GM12891 (cell line): Measurements from ENCODE around the gene AHNAK2.

ENCODE experiments used
- DNase-seq: peaks from one replicate; pipeline ENCODE4 v3.0.0; 2011; ENCODE audit warnings: low spot score; ENCODE audit not compliant: insufficient read length
- FAIRE-seq: peaks from 2 replicates; lab custom pipeline; 2011; peaks lifted over from hg19 to GRCh38; lab: Jason Lieb, UNC
- PAX5 ChIP-seq: IDR thresholded peaks from 2 replicates; pipeline ENCODE4 v1.6.1; 2011; ENCODE audit warnings: low read length, moderate library complexity, mild to moderate bottlenecking; ENCODE audit not compliant: insufficient read depth, severe bottlenecking
- POLR2A ChIP-seq: IDR thresholded peaks from 2 replicates; pipeline ENCODE4 v1.6.1; 2011; ENCODE audit warnings: low read depth, low read length, control low read depth
- POLR2AphosphoS5 ChIP-seq: IDR thresholded peaks from 2 replicates; pipeline ENCODE4 v1.6.1; 2011; ENCODE audit warnings: low read depth, low read length, control low read depth
- POU2F2 ChIP-seq: IDR thresholded peaks from 2 replicates; pipeline ENCODE4 v1.6.1; 2011; ENCODE audit warnings: low read depth, mild to moderate bottlenecking, control low read depth, low read length, moderate library complexity
- SPI1 ChIP-seq: IDR thresholded peaks from 2 replicates; pipeline ENCODE4 v1.6.1; 2011; ENCODE audit warnings: low read depth, low read length, control low read depth
- TAF1 ChIP-seq: IDR thresholded peaks from 2 replicates; pipeline ENCODE4 v1.6.1; 2011; ENCODE audit warnings: low read depth, low read length, control low read depth

The AHNAK2 gene

DNA sequence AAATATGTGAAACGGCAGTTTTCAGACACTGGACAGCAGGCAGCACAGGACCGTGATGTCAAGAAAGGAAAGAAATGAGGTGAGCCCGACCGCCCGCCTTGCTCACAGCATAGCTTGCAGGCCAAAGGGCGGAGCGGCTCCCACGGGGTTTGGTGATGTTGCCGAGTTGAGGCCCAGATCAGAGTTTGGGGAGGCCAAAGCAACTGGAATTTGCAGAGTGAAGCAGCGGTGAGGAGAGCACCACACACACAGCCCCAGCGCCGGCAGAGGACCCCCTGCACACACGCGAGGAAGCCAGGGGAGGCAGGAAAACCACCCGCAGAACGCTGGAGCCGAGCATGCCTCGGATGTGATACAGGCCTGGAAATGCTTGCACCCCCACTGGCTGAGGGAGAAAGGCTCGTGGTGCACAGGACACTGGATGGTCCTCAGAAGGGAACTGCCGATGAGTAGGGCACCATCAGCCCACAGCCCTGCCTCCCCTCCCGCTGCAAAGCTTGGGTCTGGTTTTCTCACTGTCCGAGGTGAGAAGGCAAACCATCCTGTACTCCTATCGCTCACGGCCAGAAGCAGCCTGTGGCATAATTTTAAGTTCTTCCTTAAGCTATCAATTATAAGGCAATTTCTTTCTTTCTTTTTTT is 79.2 kb downstream of the AHNAK2 start:
- FAIRE-seq = no peak
- no peak for DNase-seq
- no peak for TF ChIP-seq PAX5
- no peak for TF ChIP-seq POLR2A
- no peak for TF ChIP-seq SPI1
- no peak for TF ChIP-seq TAF1
- no peak for TF ChIP-seq POU2F2
- no peak for TF ChIP-seq POLR2AphosphoS5

DNA sequence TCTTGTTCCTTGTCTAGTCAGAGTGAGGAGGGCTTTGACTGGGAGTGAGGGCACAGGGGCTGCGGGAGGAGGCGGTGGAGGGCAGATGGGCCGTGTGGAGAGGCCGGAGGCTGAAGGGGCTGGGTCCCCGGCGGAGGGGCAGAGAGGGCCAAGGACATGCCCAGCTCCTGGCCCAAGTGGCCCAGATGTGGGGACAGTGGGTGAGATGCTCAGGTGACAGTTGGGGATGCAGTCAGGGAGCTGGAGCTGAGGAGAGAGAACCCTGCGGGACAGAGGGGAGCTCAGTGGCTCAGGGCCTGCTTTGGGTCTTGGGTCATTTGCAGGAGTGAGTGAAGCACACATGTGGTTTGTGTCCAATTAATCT is 80.0 kb downstream of the AHNAK2 start:
- FAIRE-seq = no peak
- TF ChIP-seq SPI1 (no peak), POU2F2 (no peak)

DNA sequence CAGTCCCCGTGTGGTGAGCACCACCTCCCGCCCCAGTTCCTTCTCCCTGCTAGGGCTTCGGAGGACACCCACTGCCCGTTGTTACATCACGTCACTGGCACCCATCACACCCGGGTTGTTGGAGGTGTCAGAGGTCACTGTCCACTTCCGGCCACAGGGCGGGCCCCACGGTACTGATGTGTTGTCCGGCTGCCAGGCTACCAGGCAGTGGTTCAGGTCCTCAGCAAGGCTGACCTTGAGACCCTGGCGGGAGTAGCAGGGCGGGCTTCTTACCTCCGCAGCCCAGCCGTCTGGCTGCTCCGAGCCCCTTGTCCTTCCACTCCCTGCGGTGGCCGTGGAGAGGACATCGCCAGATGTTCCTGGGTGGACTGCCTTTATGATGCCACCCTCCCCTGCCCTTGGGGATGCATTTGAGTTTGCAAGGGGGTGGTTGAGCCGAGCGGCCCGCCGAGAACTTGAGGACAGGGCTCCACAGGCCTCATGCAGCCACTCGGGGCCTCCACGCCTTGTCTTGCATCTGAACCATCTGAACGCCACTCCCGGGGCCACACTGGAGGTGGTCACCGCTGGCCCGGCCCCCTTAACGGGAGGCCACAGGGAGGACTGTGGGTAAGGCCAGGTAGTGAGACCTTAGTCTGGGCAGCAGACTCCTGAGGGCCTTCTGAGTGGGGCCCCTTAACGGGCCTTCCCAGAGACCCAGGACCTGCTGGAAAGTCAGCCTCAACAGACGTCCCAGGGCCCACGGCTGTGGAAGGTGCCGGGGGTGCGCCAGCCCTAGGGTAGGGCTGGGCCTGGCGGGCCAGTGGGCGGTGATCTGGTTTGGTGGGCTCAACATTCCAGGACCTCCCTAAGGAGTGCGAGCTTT is 80.6 kb downstream of the AHNAK2 start:
- FAIRE-seq = no peak
- no peak for DNase-seq

More for the DNA sequence above, 80.0 kb downstream of the AHNAK2 start:
- DNase-seq = peak; percentile 9

DNA sequence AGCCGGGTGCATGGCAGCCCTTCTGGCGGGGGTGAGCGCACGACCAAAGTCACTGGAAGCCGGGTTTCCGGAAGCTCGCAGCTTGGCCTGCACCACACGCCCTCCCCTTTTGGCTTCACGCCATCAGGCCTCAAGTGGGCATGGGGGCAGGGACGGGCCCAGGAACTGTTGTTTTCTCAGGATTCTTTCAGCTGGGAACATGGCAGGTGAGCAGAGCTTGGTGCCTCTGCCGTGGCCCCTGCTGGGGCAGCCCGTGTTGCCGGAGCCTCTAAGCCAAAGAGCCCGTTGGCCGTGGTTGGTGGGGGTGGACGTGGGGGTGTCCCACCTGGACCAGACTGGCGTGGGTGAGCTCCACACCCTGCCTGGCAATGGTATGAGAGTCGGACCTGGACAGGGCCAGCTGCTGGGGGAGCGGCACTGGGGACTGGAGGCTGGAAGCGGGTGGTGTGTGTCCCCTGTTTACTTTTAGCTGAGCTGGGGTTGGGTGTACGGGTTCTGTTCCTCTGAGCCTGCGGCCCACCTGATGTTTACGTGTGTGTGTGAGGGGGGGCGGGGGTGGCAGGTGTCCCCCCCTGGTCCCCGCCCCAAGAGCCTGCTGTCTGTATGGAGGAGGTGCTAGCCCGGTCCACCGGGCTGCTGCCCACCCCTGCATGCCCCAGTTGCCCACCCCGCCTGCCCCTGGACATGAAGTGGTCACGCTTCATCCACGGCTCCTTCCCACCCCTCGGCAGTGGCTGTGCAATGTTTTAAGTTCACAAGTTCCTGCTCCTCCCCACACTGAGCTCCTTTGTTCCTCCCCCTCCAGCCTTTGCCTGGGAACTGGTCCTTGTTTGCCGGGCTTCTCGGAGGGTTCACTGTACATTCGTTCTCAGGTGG is 82.2 kb downstream of the AHNAK2 start:
- TF ChIP-seq POLR2A (no peak), SPI1 (no peak)
- peak; percentile 28 for FAIRE-seq
- DNase-seq = peak; percentile 9

More for the DNA sequence above, 80.6 kb downstream of the AHNAK2 start:
- TF ChIP-seq POLR2A (no peak), POU2F2 (no peak), SPI1 (no peak), POLR2AphosphoS5 (no peak), PAX5 (no peak), TAF1 (no peak)

DNA sequence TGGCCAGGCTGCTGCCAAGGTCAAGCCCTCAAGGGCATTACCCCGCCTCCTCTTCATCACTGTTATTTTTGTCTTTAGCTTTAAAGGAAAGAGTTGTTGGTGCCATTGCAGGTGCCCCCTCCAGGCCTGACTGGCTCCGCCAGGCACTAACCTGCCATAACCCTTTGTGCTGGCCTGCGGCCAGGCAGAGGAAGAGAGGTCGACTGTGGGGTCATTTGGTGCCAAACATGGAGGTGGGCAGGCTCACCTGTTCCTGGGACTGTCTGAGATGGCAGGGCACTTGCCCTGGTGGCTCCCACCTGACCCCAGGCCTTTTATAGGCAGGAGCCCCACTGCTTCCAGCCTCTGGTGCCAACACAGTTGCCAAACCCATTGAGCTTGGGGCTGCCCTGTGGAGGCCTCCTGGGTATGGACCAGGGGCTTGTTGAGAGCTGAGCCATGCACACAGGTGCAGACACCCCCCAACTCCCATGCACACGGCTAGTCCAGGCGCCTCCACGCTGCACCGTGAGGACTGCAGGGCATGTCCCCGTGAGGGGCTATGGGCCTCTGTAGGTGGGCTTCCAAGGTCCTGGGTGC is 82.9 kb downstream of the AHNAK2 start:
- TF ChIP-seq SPI1 (no peak), POLR2AphosphoS5 (no peak), PAX5 (no peak), POLR2A (no peak), TAF1 (no peak), POU2F2 (no peak)
- FAIRE-seq = no peak
- no peak for DNase-seq

DNA sequence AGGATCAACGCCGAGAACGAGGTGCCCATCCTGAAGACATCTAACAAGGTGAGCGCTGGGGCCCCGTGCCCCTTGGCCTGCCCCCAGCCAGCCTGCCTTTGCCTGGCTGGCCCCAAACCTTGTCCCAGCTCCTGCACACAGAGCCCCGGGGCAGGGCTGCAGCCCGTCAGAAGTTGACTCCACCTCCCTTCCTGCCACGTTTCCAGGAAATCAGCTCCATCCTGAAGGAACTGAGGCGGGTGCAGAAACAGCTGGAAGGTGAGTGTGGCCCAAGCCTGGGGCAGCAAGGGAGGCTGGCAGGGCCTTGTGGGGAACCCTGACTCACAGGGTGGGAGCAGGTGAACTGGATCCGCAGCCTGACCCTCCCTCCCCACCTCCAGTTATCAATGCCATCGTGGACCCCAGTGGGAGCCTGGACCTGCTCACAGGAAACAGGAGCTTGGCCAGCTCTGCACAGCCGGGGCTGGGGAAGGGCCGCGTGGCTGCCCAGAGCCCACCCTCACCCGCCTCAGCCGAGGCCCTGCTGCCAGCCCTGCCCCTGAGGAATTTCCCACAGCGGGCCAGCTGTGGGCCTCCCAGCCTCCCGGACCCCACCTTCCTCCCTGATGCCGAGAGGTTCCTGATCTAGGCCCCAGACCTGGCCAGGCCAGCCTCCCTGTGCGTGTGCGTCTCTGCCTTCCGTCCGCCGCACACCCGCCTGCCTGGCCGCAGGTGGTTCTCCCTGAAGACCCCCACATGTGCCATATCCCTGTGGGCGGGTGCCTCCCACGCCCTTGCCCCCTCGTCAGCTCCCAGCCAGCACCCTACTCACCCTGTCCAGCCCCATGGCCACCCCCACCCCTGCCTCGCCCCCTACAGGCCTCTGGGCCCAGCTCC is 83.6 kb downstream of the AHNAK2 start:
- FAIRE-seq = no peak
- no peak for TF ChIP-seq SPI1
- TF ChIP-seq POLR2AphosphoS5 = no peak
- TF ChIP-seq TAF1 = no peak
- no peak for TF ChIP-seq PAX5
- no peak for TF ChIP-seq POLR2A
- DNase-seq = peak; percentile 7

DNA sequence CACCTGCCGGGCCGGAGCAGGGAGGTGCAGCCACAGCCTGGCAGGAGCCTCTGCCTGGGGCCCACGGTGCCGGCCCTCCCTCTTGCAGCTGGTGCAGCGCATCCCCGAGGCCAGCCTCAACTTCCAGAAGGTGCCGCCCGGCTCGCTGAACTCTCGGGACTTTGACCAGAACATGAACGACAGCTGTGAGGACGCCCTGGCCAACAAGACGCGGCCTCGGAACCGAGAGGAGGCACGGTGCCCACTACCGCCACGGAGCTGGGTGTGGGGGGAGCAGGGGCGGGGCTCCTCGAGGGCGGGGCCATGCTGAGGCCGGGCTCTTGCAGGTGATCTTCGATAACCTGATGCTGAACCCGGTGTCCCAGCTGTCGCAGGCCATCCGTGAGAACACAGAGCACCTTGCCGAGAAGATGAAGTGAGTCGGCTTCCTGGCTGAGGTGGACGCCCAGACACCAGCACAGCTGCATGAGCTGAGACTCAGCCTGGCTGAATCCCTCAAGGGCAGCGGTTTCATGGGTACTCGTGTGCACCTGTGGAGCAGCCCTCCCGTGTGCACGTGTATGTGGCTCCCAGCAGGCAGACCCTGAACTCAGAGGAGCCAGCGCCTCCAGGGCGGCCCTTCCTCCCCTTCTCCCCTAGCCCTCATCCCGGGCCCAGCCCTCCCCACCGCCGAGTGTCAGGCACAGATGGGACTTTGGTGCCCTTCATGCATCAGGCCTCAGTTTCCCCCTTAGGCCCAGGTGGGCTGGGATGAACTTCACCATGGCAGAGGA is 84.6 kb downstream of the AHNAK2 start:
- TF ChIP-seq PAX5 (no peak), TAF1 (no peak), POU2F2 (no peak), POLR2AphosphoS5 (no peak), POLR2A (no peak), SPI1 (no peak)
- FAIRE-seq (no peak), DNase-seq (peak; percentile 21)
